Natural killer cell (primary cell): ENCODE measurements around the gene BTBD9. TPM values are rescaled to one million over a fixed set of nuclear protein-coding genes. Genes with fewer than 3 reads are reported as not detected.

Source experiments
- ATAC-seq, 3 donors: fragments of 150-1000 bp in 2 of 3; fragments of 200-7000 bp in 1 of 3; cut with Tn5 transposase; 1 replicate in 1 of 3; 2 replicates in 2 of 3; pipeline ENCODE4 v1.10.0; 2021; ENCODE audit warnings: mild to moderate bottlenecking in 2 of 3, moderate library complexity in 2 of 3
- DNase-seq, 2 donors: peaks; one replicate each; pipeline versions ENCODE4 v3.0.0 to v3.0.0-alpha.2; 2013 to 2021; ENCODE audit warnings: mixed read lengths in 1 of 2
- H3K27ac ChIP-seq: one replicate; pipeline ENCODE4 v1.5.1; 2013; ENCODE audit warnings: mild to moderate bottlenecking, low read length
- H3K27me3 ChIP-seq: one replicate; pipeline ENCODE4 v1.6.1; 2013; ENCODE audit warnings: low read length; ENCODE audit not compliant: control insufficient read depth, insufficient read depth
- H3K36me3 ChIP-seq: one replicate; pipeline ENCODE4 v1.6.1; 2013; ENCODE audit warnings: low read length; ENCODE audit not compliant: control insufficient read depth, insufficient read depth
- H3K4me1 ChIP-seq: one replicate; pipeline ENCODE4 v1.6.1; 2013; ENCODE audit warnings: low read length; ENCODE audit not compliant: control insufficient read depth, insufficient read depth
- H3K4me3 ChIP-seq: one replicate; pipeline ENCODE4 v1.5.1; 2013; ENCODE audit warnings: low read length
- H3K9me3 ChIP-seq: one replicate; pipeline ENCODE4 v1.6.1; 2013; ENCODE audit warnings: low read length; ENCODE audit not compliant: control insufficient read depth, insufficient read depth
- H3K27ac Mint-ChIP-seq, 2 donors: one replicate each; pipeline ENCODE4 v1.8.0; 2022; ENCODE audit warnings: mild to moderate bottlenecking in 2 of 2, mixed read lengths in 2 of 2, moderate library complexity in 1 of 2
- H3K27me3 Mint-ChIP-seq, 2 donors: one replicate each; pipeline ENCODE4 v1.8.0; 2022; ENCODE audit warnings: low read depth in 2 of 2, mixed read lengths in 2 of 2
- H3K36me3 Mint-ChIP-seq: one replicate; pipeline ENCODE4 v1.8.0; 2022; ENCODE audit warnings: mixed read lengths
- H3K4me1 Mint-ChIP-seq, 2 donors: one replicate each; pipeline ENCODE4 v1.8.0; 2022; ENCODE audit warnings: mixed read lengths in 2 of 2
- H3K4me3 Mint-ChIP-seq: one replicate; pipeline ENCODE4 v1.8.0; 2022; ENCODE audit warnings: mild to moderate bottlenecking, moderate library complexity, mixed read lengths
- H3K9me3 Mint-ChIP-seq, 2 donors: one replicate each; pipeline ENCODE4 v1.8.0; 2022; ENCODE audit warnings: mixed read lengths in 2 of 2
- CTCF ChIP-seq: fragments of 200-600 bp; IDR thresholded peaks from one replicate; pipeline ENCODE4 v1.8.0; 2022; ENCODE audit warnings: antibody characterized with exemption
- WGBS: methylation state at CpG from one replicate; pipeline ENCODE4 v1.1.7; 2013; ENCODE audit warnings: missing lambda C conversion rate; ENCODE audit not compliant: insufficient coverage; 5-methylcytosine and 5-hydroxymethylcytosine counted together
- intact Hi-C: fragments of 100-400 bp; cut with micrococcal nuclease; formaldehyde crosslinking; loops from one replicate; pipeline ENCODE4 v1.14.2; 2022
- total RNA-seq, 4 donors: library from RNA; stranded (reverse); fragments of 120-200 nt in 1 of 4; gene quantifications; one replicate each; pipeline versions ENCODE4 v1.2.3 to v1.2.4, GENCODE V29; 2013 to 2022

BTBD9 gene
- total RNA-seq, 3 donors from 2014 or later (not counting 1 experiment from before 2014, with no cell fraction given) = 51.6 to 70.3 (median 54.3) TPM

GRCh38 chr6:38638941-38639497, 710 bp downstream of the BTBD9 start:
- 6% methylated on average over 15 of the region's 15 CpGs for WGBS
- no peaks in the 10 kb centered on the region for H3K9me3 ChIP-seq
- no peaks in the 10 kb centered on the region for H3K27me3 ChIP-seq
- H3K4me1 Mint-ChIP-seq = peaks cover 50 to 51% of the 10 kb centered on the region in 2 donors
- DNase-seq = peak; percentile 48 to 79
- H3K27me3 Mint-ChIP-seq = no peaks in the 10 kb centered on the region
- peaks cover 18% of the 10 kb centered on the region for H3K4me1 ChIP-seq
- peak overlapping the region; percentile 87 to 91 for H3K27ac Mint-ChIP-seq
- no peak for TF ChIP-seq CTCF
- no peaks in the 10 kb centered on the region for H3K36me3 ChIP-seq
- intact Hi-C loops = loop anchor here (1.0 to 10.0 kb wide), 2 partner anchors 33 to 476 kb away; partner anchors contain the start of gene SAYSD1
- H3K27ac ChIP-seq = peak overlapping the region; percentile 98
- no peaks in the 10 kb centered on the region for H3K9me3 Mint-ChIP-seq
- ATAC-seq = peak; percentile 41 to 60 (median 49)
- H3K4me3 Mint-ChIP-seq = peak overlapping the region; percentile 87
- peak overlapping the region; percentile 74 for H3K4me3 ChIP-seq
- H3K36me3 Mint-ChIP-seq = no peaks in the 10 kb centered on the region

GRCh38 chr6:38637756-38638155, 2.0 kb downstream of the BTBD9 start:
- H3K9me3 ChIP-seq = no peaks in the 10 kb centered on the region
- no peaks in the 10 kb centered on the region for H3K27me3 ChIP-seq
- WGBS = 97% methylated on average over 5 of the region's 5 CpGs
- no peak overlapping the region for H3K4me3 ChIP-seq
- no peaks in the 10 kb centered on the region for H3K36me3 ChIP-seq
- ATAC-seq = no peak
- peak overlapping the region; percentile 87 to 91 for H3K27ac Mint-ChIP-seq
- no peaks in the 10 kb centered on the region for H3K36me3 Mint-ChIP-seq
- no peaks in the 10 kb centered on the region for H3K9me3 Mint-ChIP-seq
- no peak overlapping the region for H3K27ac ChIP-seq
- H3K4me3 Mint-ChIP-seq = no peak overlapping the region
- no peak for TF ChIP-seq CTCF
- no peaks in the 10 kb centered on the region for H3K27me3 Mint-ChIP-seq
- no peak for DNase-seq
- intact Hi-C loops = loop anchor here (10.0 kb wide), 1 partner anchor 477 kb away; the partner anchor contains the start of gene SAYSD1
- H3K4me1 Mint-ChIP-seq = peaks cover 52 to 54% of the 10 kb centered on the region in 2 donors
- H3K4me1 ChIP-seq = peaks cover 18% of the 10 kb centered on the region

- Mint-ChIP-seq H3K27ac (peak overlapping the region in 1 of 2 donors; percentile 2), H3K4me1 (peaks cover 51 to 57% of the 10 kb centered on the region in 2 donors), H3K36me3 (no peaks in the 10 kb centered on the region), H3K27me3 (no peaks in the 10 kb centered on the region), H3K9me3 (no peaks in the 10 kb centered on the region), H3K4me3 (no peak overlapping the region)
- Histone ChIP-seq H3K9me3 (no peaks in the 10 kb centered on the region), H3K36me3 (no peaks in the 10 kb centered on the region), H3K4me3 (no peak overlapping the region), H3K27ac (no peak overlapping the region), H3K4me1 (peaks cover 18% of the 10 kb centered on the region), H3K27me3 (no peaks in the 10 kb centered on the region)
- WGBS = 85% methylated on average over 1 of the region's 1 CpG
- ATAC-seq = no peak
- no peak for DNase-seq
- intact Hi-C loops = loop anchor here (10.0 kb wide), 1 partner anchor 479 kb away; the partner anchor contains the start of gene SAYSD1
- no peak for TF ChIP-seq CTCF
These were observed 3.7 kb downstream of the BTBD9 start for GRCh38 chr6:38636027-38636426.
